Parathyroid adenoma (tissue), 2 donors: ENCODE measurements around the gene FAM149B1.
"Not testable (repeated sequence)": the region's sequence is repeated elsewhere in the genome, so short reads cannot be mapped to it uniquely, and the experiment has no call there.

Experiments used
- H2AFZ ChIP-seq: fragments of 300-600 bp; sonication (generic); one replicate; pipeline ENCODE4 v1.7.0; 2017; ENCODE audit warnings: antibody characterized with exemption, mild to moderate bottlenecking
- H3K27ac ChIP-seq: fragments of 300-600 bp; sonication (generic); one replicate; pipeline ENCODE4 v1.7.0; 2017
- H3K27me3 ChIP-seq: fragments of 300-600 bp; sonication (generic); one replicate; pipeline ENCODE4 v1.7.0; 2017; ENCODE audit warnings: low read length; ENCODE audit not compliant: control insufficient read depth, insufficient read depth
- H3K36me3 ChIP-seq: fragments of 300-600 bp; sonication (generic); one replicate; pipeline ENCODE4 v1.7.0; 2017; ENCODE audit warnings: low read length; ENCODE audit not compliant: control insufficient read depth, insufficient read depth
- H3K4me1 ChIP-seq: fragments of 300-600 bp; sonication (generic); one replicate; pipeline ENCODE4 v1.7.0; 2017; ENCODE audit warnings: control low read depth
- H3K4me2 ChIP-seq: fragments of 300-600 bp; sonication (generic); one replicate; pipeline ENCODE4 v1.7.0; 2017; ENCODE audit warnings: low read length
- H3K4me3 ChIP-seq: fragments of 300-600 bp; sonication (generic); one replicate; pipeline ENCODE4 v1.7.0; 2017; ENCODE audit warnings: low read depth, low read length
- H3K79me2 ChIP-seq: fragments of 300-600 bp; sonication (generic); one replicate; pipeline ENCODE4 v1.7.0; 2017; ENCODE audit warnings: control low read depth
- H3K9ac ChIP-seq: fragments of 300-600 bp; sonication (generic); one replicate; pipeline ENCODE4 v1.7.0; 2017; ENCODE audit warnings: mild to moderate bottlenecking
- H3K9me3 ChIP-seq: fragments of 300-600 bp; sonication (generic); one replicate; pipeline ENCODE4 v1.7.0; 2017; ENCODE audit warnings: low read length; ENCODE audit not compliant: control insufficient read depth
- TF ChIP-seq, protein P1 (sequence below): fragments of 300-600 bp; sonication (generic); IDR thresholded peaks from one replicate; pipeline ENCODE4 v1.7.0; 2017; ENCODE audit warnings: antibody characterized with exemption, mild to moderate bottlenecking
- donor health status: primary hyperparathyroidism.

FAM149B1 gene

GRCh38 chr10:73141603-73142002 lies 26.3 kb upstream of the FAM149B1 start:
- Histone ChIP-seq H3K4me3 (no peak overlapping the region), H3K27ac (no peak overlapping the region), H2AFZ (no peak overlapping the region), H3K4me1 (no peaks in the 10 kb centered on the region), H3K36me3 (no peaks in the 10 kb centered on the region), H3K9me3 (no peaks in the 10 kb centered on the region), H3K9ac (no peak overlapping the region), H3K79me2 (peaks cover 2% of the 10 kb centered on the region), H3K4me2 (no peak overlapping the region), H3K27me3 (no peaks in the 10 kb centered on the region)
- TF ChIP-seq, protein P1, sequence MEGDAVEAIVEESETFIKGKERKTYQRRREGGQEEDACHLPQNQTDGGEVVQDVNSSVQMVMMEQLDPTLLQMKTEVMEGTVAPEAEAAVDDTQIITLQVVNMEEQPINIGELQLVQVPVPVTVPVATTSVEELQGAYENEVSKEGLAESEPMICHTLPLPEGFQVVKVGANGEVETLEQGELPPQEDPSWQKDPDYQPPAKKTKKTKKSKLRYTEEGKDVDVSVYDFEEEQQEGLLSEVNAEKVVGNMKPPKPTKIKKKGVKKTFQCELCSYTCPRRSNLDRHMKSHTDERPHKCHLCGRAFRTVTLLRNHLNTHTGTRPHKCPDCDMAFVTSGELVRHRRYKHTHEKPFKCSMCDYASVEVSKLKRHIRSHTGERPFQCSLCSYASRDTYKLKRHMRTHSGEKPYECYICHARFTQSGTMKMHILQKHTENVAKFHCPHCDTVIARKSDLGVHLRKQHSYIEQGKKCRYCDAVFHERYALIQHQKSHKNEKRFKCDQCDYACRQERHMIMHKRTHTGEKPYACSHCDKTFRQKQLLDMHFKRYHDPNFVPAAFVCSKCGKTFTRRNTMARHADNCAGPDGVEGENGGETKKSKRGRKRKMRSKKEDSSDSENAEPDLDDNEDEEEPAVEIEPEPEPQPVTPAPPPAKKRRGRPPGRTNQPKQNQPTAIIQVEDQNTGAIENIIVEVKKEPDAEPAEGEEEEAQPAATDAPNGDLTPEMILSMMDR: no peak

DNA sequence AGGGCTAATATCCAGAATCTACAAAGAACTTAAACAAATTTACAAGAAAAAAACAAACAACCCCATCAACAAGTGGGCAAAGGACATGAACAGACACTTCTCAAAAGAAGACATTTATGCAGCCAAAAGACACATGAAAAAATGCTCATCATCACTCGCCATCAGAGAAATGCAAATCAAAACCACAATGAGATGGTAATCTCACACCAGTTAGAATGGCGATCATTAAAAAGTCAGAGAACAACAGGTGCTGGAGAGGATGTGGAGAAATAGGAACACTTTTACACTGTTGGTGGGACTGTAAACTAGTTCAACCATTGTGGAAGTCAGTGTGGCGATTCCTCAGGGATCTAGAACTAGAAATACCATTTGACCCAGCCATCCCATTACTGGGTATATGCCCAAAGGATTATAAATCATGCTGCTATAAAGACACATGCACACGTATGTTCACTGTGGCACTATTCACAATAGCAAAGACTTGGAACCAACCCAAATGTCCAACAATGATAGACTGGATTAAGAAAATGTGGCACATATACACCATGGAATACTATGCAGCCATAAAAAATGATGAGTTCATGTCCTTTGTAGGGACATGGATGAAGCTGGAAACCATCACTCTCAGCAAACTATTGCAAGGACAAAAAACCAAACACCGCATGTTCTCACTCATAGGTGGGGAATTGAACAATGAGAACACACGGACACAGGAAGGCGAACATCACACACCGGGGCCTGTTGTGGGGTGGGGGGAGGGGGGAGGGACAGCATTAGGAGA lies 17.1 kb upstream of the FAM149B1 start:
- H2AFZ ChIP-seq, H3K27me3 ChIP-seq, H3K4me3 ChIP-seq, H3K4me1 ChIP-seq, H3K9ac ChIP-seq, H3K79me2 ChIP-seq, H3K9me3 ChIP-seq, H3K36me3 ChIP-seq, H3K27ac ChIP-seq, H3K4me2 ChIP-seq: not testable (repeated sequence)

- Histone ChIP-seq H3K79me2 (peaks cover 6% of the 10 kb centered on the region), H3K36me3 (no peaks in the 10 kb centered on the region)
These were observed 15.9 kb upstream of the FAM149B1 start for GRCh38 chr10:73152009-73152408.

GRCh38 chr10:73156054-73156453 lies 11.9 kb upstream of the FAM149B1 start:
- H3K4me1 ChIP-seq: no peaks in the 10 kb centered on the region
- H3K9me3 ChIP-seq: no peaks in the 10 kb centered on the region
- no peak overlapping the region for H3K9ac ChIP-seq
- no peak overlapping the region for H2AFZ ChIP-seq
- no peak overlapping the region for H3K4me3 ChIP-seq
- no peaks in the 10 kb centered on the region for H3K27me3 ChIP-seq
- peaks cover 10% of the 10 kb centered on the region for H3K79me2 ChIP-seq
- H3K27ac ChIP-seq: no peak overlapping the region
- no peak overlapping the region for H3K4me2 ChIP-seq
- no peaks in the 10 kb centered on the region for H3K36me3 ChIP-seq
- TF ChIP-seq, protein P1: no peak

More at GRCh38 chr10:73152009-73152408, 15.9 kb upstream of the FAM149B1 start:
- Histone ChIP-seq H2AFZ (no peak overlapping the region), H3K4me2 (no peak overlapping the region), H3K27me3 (no peaks in the 10 kb centered on the region), H3K9ac (no peak overlapping the region), H3K9me3 (no peaks in the 10 kb centered on the region), H3K4me3 (no peak overlapping the region), H3K4me1 (no peaks in the 10 kb centered on the region), H3K27ac (no peak overlapping the region)
- TF ChIP-seq, protein P1: no peak

- Histone ChIP-seq H3K4me1 (no peaks in the 10 kb centered on the region), H2AFZ (no peak overlapping the region), H3K9ac (no peak overlapping the region), H3K9me3 (no peaks in the 10 kb centered on the region), H3K79me2 (peaks cover 20% of the 10 kb centered on the region), H3K27ac (no peak overlapping the region), H3K4me3 (no peak overlapping the region), H3K27me3 (no peaks in the 10 kb centered on the region), H3K36me3 (no peaks in the 10 kb centered on the region), H3K4me2 (no peak overlapping the region)
- TF ChIP-seq, protein P1: peak; percentile 79
These were observed 8.8 kb upstream of the FAM149B1 start for GRCh38 chr10:73159038-73159648.
